ENCODE results near the gene LCOR.

The LCOR gene

GRCh38 chr10:96850113-96850512 lies 18.0 kb downstream of the LCOR start:
- in situ Hi-C loops (cut with HindIII; ENCODE audit: low sequenced_read_pairs), result no loop called here
- TF ChIP-seq, protein P1, sequence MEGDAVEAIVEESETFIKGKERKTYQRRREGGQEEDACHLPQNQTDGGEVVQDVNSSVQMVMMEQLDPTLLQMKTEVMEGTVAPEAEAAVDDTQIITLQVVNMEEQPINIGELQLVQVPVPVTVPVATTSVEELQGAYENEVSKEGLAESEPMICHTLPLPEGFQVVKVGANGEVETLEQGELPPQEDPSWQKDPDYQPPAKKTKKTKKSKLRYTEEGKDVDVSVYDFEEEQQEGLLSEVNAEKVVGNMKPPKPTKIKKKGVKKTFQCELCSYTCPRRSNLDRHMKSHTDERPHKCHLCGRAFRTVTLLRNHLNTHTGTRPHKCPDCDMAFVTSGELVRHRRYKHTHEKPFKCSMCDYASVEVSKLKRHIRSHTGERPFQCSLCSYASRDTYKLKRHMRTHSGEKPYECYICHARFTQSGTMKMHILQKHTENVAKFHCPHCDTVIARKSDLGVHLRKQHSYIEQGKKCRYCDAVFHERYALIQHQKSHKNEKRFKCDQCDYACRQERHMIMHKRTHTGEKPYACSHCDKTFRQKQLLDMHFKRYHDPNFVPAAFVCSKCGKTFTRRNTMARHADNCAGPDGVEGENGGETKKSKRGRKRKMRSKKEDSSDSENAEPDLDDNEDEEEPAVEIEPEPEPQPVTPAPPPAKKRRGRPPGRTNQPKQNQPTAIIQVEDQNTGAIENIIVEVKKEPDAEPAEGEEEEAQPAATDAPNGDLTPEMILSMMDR (IDR thresholded peaks at IDR 0.05; ENCODE audit: low read depth, low read length, missing control alignments), result no peak
- no peak for DNase-seq (ENCODE audit: low read depth)
- H3K4me3 ChIP-seq (ENCODE audit: low read depth, low read length), result no peak overlapping the region

GRCh38 chr10:96850825-96851224 lies 18.7 kb downstream of the LCOR start:
- no peak overlapping the region for H3K4me3 ChIP-seq (ENCODE audit: low read depth, low read length)
- TF ChIP-seq, protein P1 (IDR thresholded peaks at IDR 0.05; ENCODE audit: low read depth, low read length, missing control alignments), result no peak
- in situ Hi-C loops (cut with HindIII; ENCODE audit: low sequenced_read_pairs), result no loop called here
- peak; percentile 69 for DNase-seq (ENCODE audit: low read depth)

- no peak for DNase-seq (ENCODE audit: low read depth)
- TF ChIP-seq, protein P1 (IDR thresholded peaks at IDR 0.05; ENCODE audit: low read depth, low read length, missing control alignments), result no peak
- no peak overlapping the region for H3K4me3 ChIP-seq (ENCODE audit: low read depth, low read length)
- in situ Hi-C loops (cut with HindIII; ENCODE audit: low sequenced_read_pairs), result no loop called here
Observed at GRCh38 chr10:96851281-96851680, 19.2 kb downstream of the LCOR start.

DNA sequence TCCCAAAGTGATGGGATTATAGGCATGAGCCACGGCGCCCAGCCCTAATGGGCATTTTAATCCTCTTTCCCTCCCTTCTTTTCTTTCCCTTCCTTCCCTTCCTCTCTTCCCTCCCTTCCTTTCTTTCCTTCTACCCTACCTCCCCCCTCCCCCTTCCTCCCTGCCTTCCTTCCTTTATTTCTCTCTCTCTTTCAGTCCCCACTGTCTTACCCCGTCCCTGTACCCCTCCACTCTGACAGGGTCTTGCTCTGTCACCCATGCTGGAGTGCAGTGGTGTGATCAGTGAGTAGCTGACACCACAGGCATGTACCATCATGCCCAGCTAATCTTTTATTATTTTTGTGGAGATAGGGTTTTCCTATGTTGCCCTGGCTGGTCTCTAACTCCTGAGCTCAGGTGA lies 24.2 kb downstream of the LCOR start:
- no peak overlapping the region for H3K4me3 ChIP-seq (ENCODE audit: low read depth, low read length)
- TF ChIP-seq, protein P1 (IDR thresholded peaks at IDR 0.05; ENCODE audit: low read depth, low read length, missing control alignments), result no peak
- DNase-seq (ENCODE audit: low read depth), result no peak
- in situ Hi-C loops (cut with HindIII; ENCODE audit: low sequenced_read_pairs), result no loop called here

GRCh38 chr10:96857301-96858012 lies 25.4 kb downstream of the LCOR start:
- no peak overlapping the region for H3K4me3 ChIP-seq (ENCODE audit: low read depth, low read length)
- in situ Hi-C loops (cut with HindIII; ENCODE audit: low sequenced_read_pairs), result no loop called here
- peak; percentile 33 for DNase-seq (ENCODE audit: low read depth)
- TF ChIP-seq, protein P1 (IDR thresholded peaks at IDR 0.05; ENCODE audit: low read depth, low read length, missing control alignments), result no peak

DNA sequence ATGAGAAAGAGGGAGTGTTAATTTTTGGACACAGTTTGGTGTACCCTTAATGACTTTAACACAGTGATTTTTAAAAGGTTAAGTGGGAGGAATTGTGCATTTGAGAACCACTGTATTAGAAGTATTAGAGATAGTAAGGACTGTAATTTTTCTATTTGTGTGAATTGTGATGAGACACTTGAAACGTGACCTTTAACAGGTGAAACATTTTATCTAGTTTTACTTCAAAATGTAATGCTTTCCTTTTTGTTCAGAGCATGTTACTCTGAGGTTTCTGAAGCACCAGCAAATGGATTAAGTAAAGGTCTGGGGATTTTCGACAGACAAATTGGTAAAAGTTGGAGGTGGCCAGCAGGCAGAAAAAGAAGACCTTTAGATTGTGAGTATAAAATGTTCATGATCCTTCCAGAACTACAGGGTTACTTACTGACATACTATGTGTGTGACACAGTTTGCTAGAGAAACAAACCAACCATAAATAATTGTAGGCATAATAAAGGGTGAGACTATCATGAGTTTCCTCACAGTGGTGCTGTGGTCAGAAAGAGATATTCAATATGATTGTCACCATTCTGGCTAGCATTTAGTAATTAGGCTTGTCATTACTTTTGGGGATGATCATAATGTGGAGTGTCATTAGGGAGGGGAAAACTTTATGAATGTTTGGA lies 26.1 kb downstream of the LCOR start:
- DNase-seq (ENCODE audit: low read depth), result no peak
- H3K4me3 ChIP-seq (ENCODE audit: low read depth, low read length), result no peak overlapping the region
- TF ChIP-seq, protein P1 (IDR thresholded peaks at IDR 0.05; ENCODE audit: low read depth, low read length, missing control alignments), result no peak
- in situ Hi-C loops (cut with HindIII; ENCODE audit: low sequenced_read_pairs), result no loop called here

Measured in astrocyte of the cerebellum (primary cell).